IPS-20b (cell line): ENCODE data around the gene THOC3.
"Not testable (repeated sequence)": the region's sequence is repeated elsewhere in the genome, so short reads cannot be mapped to it uniquely, and the experiment has no call there.

Experiments
- H3K27ac ChIP-seq: one replicate; pipeline ENCODE4 v1.5.1; 2013; ENCODE audit warnings: low read length
- H3K27me3 ChIP-seq: 2 replicates; pipeline ENCODE4 v1.6.1; 2013; ENCODE audit warnings: mild to moderate bottlenecking, low read length, inconsistent platforms; ENCODE audit not compliant: insufficient read depth
- H3K36me3 ChIP-seq: 2 replicates; pipeline ENCODE4 v1.6.1; 2013; ENCODE audit warnings: low read depth, mild to moderate bottlenecking, inconsistent platforms, low read length, moderate library complexity; ENCODE audit not compliant: insufficient read depth
- H3K4me1 ChIP-seq: 2 replicates; pipeline ENCODE4 v1.6.1; 2013; ENCODE audit warnings: mild to moderate bottlenecking, control low read depth, inconsistent platforms, low read length, moderate library complexity; ENCODE audit not compliant: insufficient read depth
- H3K4me3 ChIP-seq: 2 replicates; pipeline ENCODE4 v1.5.1; 2013; ENCODE audit warnings: mild to moderate bottlenecking, low read length, inconsistent platforms
- H3K9ac ChIP-seq: 2 replicates; pipeline ENCODE4 v1.6.1; 2013; ENCODE audit warnings: low read depth, mild to moderate bottlenecking, inconsistent platforms, low read length, moderate library complexity
- H3K9me3 ChIP-seq: 2 replicates; pipeline ENCODE4 v1.6.1; 2013; ENCODE audit warnings: mild to moderate bottlenecking, low read depth, low read length, inconsistent platforms; ENCODE audit not compliant: insufficient read depth

THOC3 gene

GRCh38 chr5:175925106-175925505 lies 43.0 kb downstream of the THOC3 start:
- H3K27ac ChIP-seq, H3K27me3 ChIP-seq, H3K36me3 ChIP-seq, H3K4me1 ChIP-seq, H3K4me3 ChIP-seq, H3K9ac ChIP-seq, H3K9me3 ChIP-seq: not testable (repeated sequence)

GRCh38 chr5:175922192-175922885 lies 45.8 kb downstream of the THOC3 start:
- 0 out of 2 replicates have a peak, but pooled peaks cover 5% of the 10 kb centered on the region for H3K36me3 ChIP-seq
- no peak overlapping the region for H3K9ac ChIP-seq
- H3K27ac ChIP-seq: no peak overlapping the region

GRCh38 chr5:175921061-175921730 lies 46.9 kb downstream of the THOC3 start:
- Histone ChIP-seq H3K4me3 (no peak overlapping the region), H3K9me3 (no peaks in the 10 kb centered on the region), H3K36me3 (peaks cover 9% of the 10 kb centered on the region; the same call in 1 of the 2 replicates), H3K9ac (no peak overlapping the region), H3K27ac (no peak overlapping the region), H3K27me3 (no peaks in the 10 kb centered on the region), H3K4me1 (0 out of 2 replicates have a peak, but pooled peaks cover 5% of the 10 kb centered on the region)

More at GRCh38 chr5:175922192-175922885, 45.8 kb downstream of the THOC3 start:
- Histone ChIP-seq H3K4me1 (0 out of 2 replicates have a peak, but pooled peaks cover 5% of the 10 kb centered on the region), H3K9me3 (no peaks in the 10 kb centered on the region), H3K27me3 (no peaks in the 10 kb centered on the region), H3K4me3 (no peak overlapping the region)

- no peak overlapping the region for H3K4me3 ChIP-seq
- no peak overlapping the region for H3K9ac ChIP-seq
- peaks cover 9% of the 10 kb centered on the region; the same call in 1 of the 2 replicates for H3K36me3 ChIP-seq
- no peaks in the 10 kb centered on the region for H3K9me3 ChIP-seq
- no peaks in the 10 kb centered on the region for H3K27me3 ChIP-seq
- H3K27ac ChIP-seq: no peak overlapping the region
- H3K4me1 ChIP-seq: 0 out of 2 replicates have a peak, but pooled peaks cover 5% of the 10 kb centered on the region
These were observed 47.8 kb downstream of the THOC3 start for GRCh38 chr5:175920231-175920811.

GRCh38 chr5:175915066-175916037 lies 52.8 kb downstream of the THOC3 start:
- H3K27me3 ChIP-seq, H3K4me3 ChIP-seq, H3K36me3 ChIP-seq, H3K9me3 ChIP-seq, H3K9ac ChIP-seq, H3K27ac ChIP-seq, H3K4me1 ChIP-seq: not testable (repeated sequence)

- not testable (repeated sequence) for H3K27ac ChIP-seq, H3K27me3 ChIP-seq, H3K36me3 ChIP-seq, H3K4me3 ChIP-seq, H3K9me3 ChIP-seq, H3K4me1 ChIP-seq, H3K9ac ChIP-seq
These were observed 54.1 kb downstream of the THOC3 start for GRCh38 chr5:175913835-175914672.

GRCh38 chr5:175910072-175910471 lies 58.0 kb downstream of the THOC3 start:
- not testable (repeated sequence) for H3K9ac ChIP-seq, H3K9me3 ChIP-seq, H3K4me1 ChIP-seq, H3K4me3 ChIP-seq, H3K36me3 ChIP-seq, H3K27ac ChIP-seq, H3K27me3 ChIP-seq
